HepG2 (cell line): Measurements from ENCODE around the gene NFS1.

Source experiments
- CBX1 ChIP-seq: IDR thresholded peaks from one replicate; pipeline ENCODE4 v1.6.1; 2016; ENCODE audit warnings: antibody characterized with exemption, low read depth
- CC2D1A ChIP-seq: sonication (generic); formaldehyde crosslinking; IDR thresholded peaks from 2 replicates; pipeline ENCODE4 v1.8.1; 2023; ENCODE audit warnings: mild to moderate bottlenecking, missing genetic modification reagents
- CTCF ChIP-seq: sonication (generic); formaldehyde crosslinking; IDR thresholded peaks from 2 replicates; pipeline ENCODE4 v1.5.0; 2020; ENCODE audit warnings: mild to moderate bottlenecking, missing genetic modification reagents, moderate library complexity
- ELF1 ChIP-seq: sonication (generic); formaldehyde crosslinking; IDR thresholded peaks from 2 replicates; pipeline ENCODE4 v1.4.0; 2020; ENCODE audit warnings: missing genetic modification reagents
- EP300 ChIP-seq, 3 experiments: sonication (generic) in 1 of 3; formaldehyde crosslinking in 1 of 3; IDR thresholded peaks; 2 replicates each; pipeline versions ENCODE4 v1.5.1 to v1.6.1; 2011 to 2020; ENCODE audit warnings: low read depth in 2 of 3, low read length in 2 of 3, borderline replicate concordance in 1 of 3, improper control_type of control experiment in 1 of 3, mild to moderate bottlenecking in 1 of 3, missing genetic modification reagents in 1 of 3, moderate library complexity in 1 of 3
- HMGXB4 ChIP-seq, 2 experiments: sonication (generic) in 1 of 2; formaldehyde crosslinking in 1 of 2; IDR thresholded peaks; 2 replicates each; pipeline versions ENCODE4 v1.4.0 to v1.6.1; 2018 to 2020; ENCODE audit warnings: missing genetic modification reagents in 2 of 2, borderline replicate concordance in 1 of 2, low read depth in 1 of 2, mild to moderate bottlenecking in 1 of 2, missing biosample characterization in 1 of 2
- JUND ChIP-seq: sonication (generic); formaldehyde crosslinking; IDR thresholded peaks from 2 replicates; pipeline ENCODE4 v1.8.0; 2022; ENCODE audit warnings: mild to moderate bottlenecking, missing genetic modification reagents
- MXI1 ChIP-seq: IDR thresholded peaks from 3 replicates; pipeline ENCODE4 v1.6.1; 2012; ENCODE audit warnings: low read depth, low read length, inconsistent platforms, borderline replicate concordance
- POLR2A ChIP-seq, 2 experiments: IDR thresholded peaks; 2 replicates each; pipeline ENCODE4 v1.6.1; 2011; ENCODE audit warnings: low read depth in 2 of 2, low read length in 2 of 2, mild to moderate bottlenecking in 1 of 2, moderate library complexity in 1 of 2; ENCODE audit not compliant: insufficient read depth in 1 of 2
- SMARCC2 ChIP-seq: fragments of 450-650 bp; IDR thresholded peaks from 2 replicates; pipeline ENCODE4 v1.6.1; 2017; ENCODE audit warnings: antibody characterized with exemption, mild to moderate bottlenecking
- SUZ12 ChIP-seq: fragments of 150-350 bp; IDR thresholded peaks from 2 replicates; pipeline ENCODE4 v1.6.1; 2014; ENCODE audit warnings: low read depth, low read length

GRCh38 chr20:35734777-35735649 is 35.9 kb upstream of the NFS1 start:
- TF ChIP-seq CBX1 (no peak), CTCF (no peak), EP300 (IDR thresholded peaks at IDR 0.05; ENCODE audit: low read depth in 2 of 2, low read length in 2 of 2) (no peak), EP300 (CRISPR knock-in tag; IDR thresholded peaks at IDR 0.05; ENCODE audit: borderline replicate concordance) (no peak), HMGXB4 (CRISPR knock-in tag; IDR thresholded peaks at IDR 0.05; ENCODE audit: borderline replicate concordance in 1 of 2, low read depth in 1 of 2) (no peak), JUND (CRISPR knock-in tag) (no peak), POLR2A (IDR thresholded peaks at IDR 0.05; ENCODE audit: insufficient read depth in 1 of 2, low read depth in 2 of 2, low read length in 2 of 2) (no peak; a peak in 2 of 4 replicates), SUZ12 (no peak), MXI1 (no peak), CC2D1A (no peak), SMARCC2 (no peak), ELF1 (CRISPR knock-in tag) (no peak)
